ENCODE data around the gene UBE3D. TPM values are rescaled to one million over a fixed set of nuclear protein-coding genes. Genes with fewer than 3 reads are reported as not detected.
A peak's percentile ranks its signal among the peaks of the same experiment; 100 is the strongest.

The UBE3D gene
- total and polyA plus RNA-seq, 10 donors: 3.8 to 20.6 (median 8.1) TPM

DNA sequence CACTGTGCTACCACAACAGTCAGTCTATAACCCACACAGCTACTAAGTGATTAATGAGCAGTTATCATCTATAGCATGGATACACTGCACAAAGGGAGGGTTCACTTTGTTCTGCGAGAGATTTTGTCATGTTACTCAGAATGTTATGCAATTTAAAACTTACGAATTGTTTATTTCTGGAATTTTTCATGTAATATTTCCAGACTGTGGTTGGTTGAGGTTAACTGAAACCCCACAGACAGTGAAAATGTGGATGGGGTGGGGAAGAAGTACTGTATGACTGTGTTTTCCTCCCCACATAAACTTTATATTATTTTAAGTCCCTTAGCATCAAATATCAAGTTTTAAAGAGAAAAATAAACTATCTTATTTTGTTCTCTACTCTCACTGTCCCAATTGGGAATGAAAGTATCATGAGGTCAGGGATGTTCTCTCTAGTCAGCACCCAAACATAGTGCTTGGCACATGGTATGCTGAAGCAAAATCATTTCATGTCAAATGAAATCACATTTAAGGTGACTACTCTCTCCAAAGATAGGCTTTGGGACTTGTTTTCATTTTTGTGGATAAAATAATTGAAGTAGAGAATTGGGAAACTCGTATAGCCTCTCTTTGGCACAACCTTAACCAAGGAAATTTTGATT lies 27.2 kb upstream of the UBE3D start:
- 60 to 87% (median 65%) methylated on average over 3 of the region's 3 CpGs for WGBS, 5 donors
- H3K27me3 ChIP-seq (replicated peaks in 1 of 7): no peaks in the 10 kb centered on the region
- no peaks in the 10 kb centered on the region for H3K9me3 ChIP-seq
- H3K27ac ChIP-seq: no peak overlapping the region
- intact Hi-C loops (cut with DNase I; ENCODE audit: low total_unique reads): no loop called here
- no peak overlapping the region for H3K4me3 ChIP-seq
- TF ChIP-seq POLR2AphosphoS5 (IDR thresholded peaks at IDR 0.05) (no peak), POLR2A (IDR thresholded peaks at IDR 0.05) (no peak)
- TF ChIP-seq, protein P1, sequence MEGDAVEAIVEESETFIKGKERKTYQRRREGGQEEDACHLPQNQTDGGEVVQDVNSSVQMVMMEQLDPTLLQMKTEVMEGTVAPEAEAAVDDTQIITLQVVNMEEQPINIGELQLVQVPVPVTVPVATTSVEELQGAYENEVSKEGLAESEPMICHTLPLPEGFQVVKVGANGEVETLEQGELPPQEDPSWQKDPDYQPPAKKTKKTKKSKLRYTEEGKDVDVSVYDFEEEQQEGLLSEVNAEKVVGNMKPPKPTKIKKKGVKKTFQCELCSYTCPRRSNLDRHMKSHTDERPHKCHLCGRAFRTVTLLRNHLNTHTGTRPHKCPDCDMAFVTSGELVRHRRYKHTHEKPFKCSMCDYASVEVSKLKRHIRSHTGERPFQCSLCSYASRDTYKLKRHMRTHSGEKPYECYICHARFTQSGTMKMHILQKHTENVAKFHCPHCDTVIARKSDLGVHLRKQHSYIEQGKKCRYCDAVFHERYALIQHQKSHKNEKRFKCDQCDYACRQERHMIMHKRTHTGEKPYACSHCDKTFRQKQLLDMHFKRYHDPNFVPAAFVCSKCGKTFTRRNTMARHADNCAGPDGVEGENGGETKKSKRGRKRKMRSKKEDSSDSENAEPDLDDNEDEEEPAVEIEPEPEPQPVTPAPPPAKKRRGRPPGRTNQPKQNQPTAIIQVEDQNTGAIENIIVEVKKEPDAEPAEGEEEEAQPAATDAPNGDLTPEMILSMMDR (IDR thresholded peaks at IDR 0.05 in 8 of 11, conservative IDR thresholded peaks at IDR 0.05 in 3 of 11): no peak
- peaks cover 0 to 6% (median 0%) of the 10 kb centered on the region in 6 donors for H3K4me1 ChIP-seq
- DNase-seq: no peak
- peaks cover 0 to 1% (median 0%) of the 10 kb centered on the region in 6 donors for H3K36me3 ChIP-seq

DNA sequence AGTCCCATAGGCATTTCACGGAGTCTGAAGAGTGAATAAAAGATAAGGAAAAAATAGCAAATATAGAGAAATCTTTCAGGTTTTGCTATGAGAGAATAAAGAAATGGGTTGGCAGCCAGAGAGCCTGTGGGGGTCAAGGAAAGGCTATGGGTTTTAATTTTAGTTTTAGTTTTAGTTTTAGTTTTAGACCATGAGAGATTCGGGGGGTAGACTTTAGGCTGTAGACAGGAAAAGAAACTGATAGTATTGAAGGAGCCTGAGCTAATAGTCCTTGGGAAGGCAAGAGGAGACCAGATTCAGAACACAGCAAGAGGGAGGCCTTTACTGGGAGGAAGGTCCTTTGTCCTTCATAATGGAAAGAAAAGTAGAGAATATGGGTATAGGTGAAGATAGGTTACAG lies 21.1 kb upstream of the UBE3D start:
- Histone ChIP-seq H3K27me3 (replicated peaks in 1 of 7) (no peaks in the 10 kb centered on the region), H3K9me3 (no peaks in the 10 kb centered on the region), H3K4me3 (peak overlapping the region in 1 of 8 donors; percentile 1), H3K4me1 (peaks cover 0 to 26% (median 12%) of the 10 kb centered on the region in 6 donors), H3K36me3 (no peaks in the 10 kb centered on the region), H3K27ac (peak overlapping the region; percentile 2 to 73 (median 56))
- no peak for DNase-seq
- intact Hi-C loops (cut with DNase I; ENCODE audit: low total_unique reads): no loop called here
- 44 to 55% (median 49%) methylated on average over 2 of the region's 2 CpGs for WGBS, 5 donors
- TF ChIP-seq, protein P1 (IDR thresholded peaks at IDR 0.05 in 8 of 11, conservative IDR thresholded peaks at IDR 0.05 in 3 of 11): no peak
- TF ChIP-seq POLR2A (IDR thresholded peaks at IDR 0.05) (no peak), POLR2AphosphoS5 (IDR thresholded peaks at IDR 0.05) (no peak)

DNA sequence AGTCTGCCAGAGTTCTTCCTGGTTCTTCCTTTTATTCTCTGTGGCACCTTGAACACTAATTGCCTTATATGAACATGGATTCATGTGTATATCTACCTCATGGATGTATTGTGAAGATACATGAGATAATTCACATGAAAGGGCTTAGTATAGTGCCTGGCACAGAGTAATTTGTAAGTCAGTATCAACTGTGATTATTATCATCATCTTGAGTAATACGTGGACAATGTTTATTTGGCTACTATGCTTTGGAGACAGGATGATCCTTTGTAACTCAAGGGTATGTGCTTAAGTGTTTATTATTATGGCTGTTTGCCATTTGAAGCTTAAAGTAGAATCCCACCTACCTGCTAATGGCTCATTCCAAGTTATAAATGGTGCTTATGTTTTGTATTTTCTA lies 17.8 kb upstream of the UBE3D start:
- H3K27ac ChIP-seq: no peak overlapping the region

DNA sequence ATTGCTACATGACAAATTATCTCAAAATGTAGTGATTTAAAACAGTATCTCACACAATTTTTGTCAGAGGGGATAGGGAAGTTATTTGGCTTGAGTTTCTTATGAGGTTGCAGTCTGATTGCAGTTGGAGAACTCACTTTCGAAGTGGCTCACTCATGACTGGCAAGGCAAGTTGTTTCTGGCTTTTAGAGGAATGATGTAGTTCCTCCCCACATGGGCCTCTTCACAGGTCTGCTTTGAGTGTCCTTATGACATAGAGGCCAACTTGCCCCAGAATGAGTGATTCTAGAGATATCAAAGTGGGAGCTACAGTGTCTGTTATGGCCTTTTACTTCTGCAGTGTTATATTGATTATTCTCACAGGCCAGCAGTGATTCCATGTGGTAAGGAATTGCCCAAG lies 8.0 kb upstream of the UBE3D start:
- TF ChIP-seq POLR2AphosphoS5 (IDR thresholded peaks at IDR 0.05): no peak
- TF ChIP-seq POLR2A (IDR thresholded peaks at IDR 0.05): no peak
- Histone ChIP-seq H3K27me3 (replicated peaks in 1 of 7) (no peaks in the 10 kb centered on the region), H3K9me3 (no peaks in the 10 kb centered on the region), H3K4me1 (peaks cover 0 to 45% (median 34%) of the 10 kb centered on the region in 6 donors), H3K36me3 (peaks cover 0 to 15% (median 0%) of the 10 kb centered on the region in 6 donors), H3K27ac (peak overlapping the region in 2 of 8 donors; percentile 5), H3K4me3 (no peak overlapping the region)
- intact Hi-C loops (cut with DNase I; ENCODE audit: low total_unique reads): loop anchor here (10.0 kb wide), 1 partner anchor 121 kb away; the partner anchor contains the start of genes PGM3 and RWDD2A
- DNase-seq: no peak
- 81 to 91% (median 81%) methylated on average over 1 of the region's 1 CpG for WGBS, 5 donors

More for the DNA sequence above, 17.8 kb upstream of the UBE3D start:
- no peaks in the 10 kb centered on the region for H3K36me3 ChIP-seq
- no peak for TF ChIP-seq POLR2AphosphoS5 (IDR thresholded peaks at IDR 0.05)
- TF ChIP-seq POLR2A (IDR thresholded peaks at IDR 0.05): no peak
- TF ChIP-seq, protein P1 (IDR thresholded peaks at IDR 0.05 in 8 of 11, conservative IDR thresholded peaks at IDR 0.05 in 3 of 11): no peak
- H3K27me3 ChIP-seq (replicated peaks in 1 of 7): no peaks in the 10 kb centered on the region
- WGBS, 5 donors: 70 to 81% (median 72%) methylated on average over 1 of the region's 1 CpG
- peaks cover 0 to 34% (median 12%) of the 10 kb centered on the region in 6 donors for H3K4me1 ChIP-seq
- no peak overlapping the region for H3K4me3 ChIP-seq
- no peaks in the 10 kb centered on the region for H3K9me3 ChIP-seq
- intact Hi-C loops (cut with DNase I; ENCODE audit: low total_unique reads): no loop called here
- no peak for DNase-seq
